K562 treated with DMSO at 1 percent for 48 hours (cell line): ENCODE measurements around the gene IGDCC3. TPM values are rescaled to one million over a fixed set of nuclear protein-coding genes. Genes with fewer than 3 reads are reported as not detected.

Source experiments
- total RNA-seq: library from RNA; unstranded; fragments of 300-600 nt; gene quantifications from 2 replicates; pipeline ENCODE4 v1.2.3, GENCODE V29; 2022; ENCODE audit warnings: low replicate concordance; ENCODE audit errors: extremely low read depth

IGDCC3 gene
- total RNA-seq: not detected in 2 replicates

GRCh38 chr15:65377976-65378366, at the start of gene IGDCC3:
TSS of gene IGDCC3 (minus strand) at chr15:65378002. CDS start at chr15:65377788, 214 bp downstream.

GRCh38 chr15:65304381-65305149, 73.2 kb downstream of the IGDCC3 start, which contains the start of gene RNU5B-1:
TSS of gene RNU5B-1 (plus strand) at chr15:65304677.

GRCh38 chr15:65286704-65287519, 90.9 kb downstream of the IGDCC3 start, which contains the start of gene PARP16:
TSS of gene PARP16 (minus strand) at chr15:65286883. CDS start at chr15:65286426, 457 bp downstream.

Other genes starting within 250 kb of the IGDCC3 start
- not detected in 2 replicates for gene PDCD7, start 244.2 kb downstream of the IGDCC3 start, total RNA-seq
- not detected in 2 replicates for gene CLPX, start 192.7 kb downstream of the IGDCC3 start, total RNA-seq
- gene CILP, start 166.5 kb downstream of the IGDCC3 start, total RNA-seq: not detected in 2 replicates
- gene PARP16, start 91.1 kb downstream of the IGDCC3 start, total RNA-seq: not detected in 2 replicates
- gene RNU5A-1, start 82.0 kb downstream of the IGDCC3 start, total RNA-seq: not detected in 2 replicates
- not detected in 2 replicates for gene RNU5B-1, start 73.3 kb downstream of the IGDCC3 start, total RNA-seq
- not detected in 2 replicates for gene IGDCC4, start 44.9 kb upstream of the IGDCC3 start, total RNA-seq
- not detected in 2 replicates for gene DPP8, start 139.7 kb upstream of the IGDCC3 start, total RNA-seq
- not detected in 2 replicates for gene HACD3, start 152.5 kb upstream of the IGDCC3 start, total RNA-seq
- gene INTS14, start 233.1 kb upstream of the IGDCC3 start, total RNA-seq: not detected in 2 replicates
- gene SLC24A1, start 243.9 kb upstream of the IGDCC3 start, total RNA-seq: not detected in 2 replicates